ENCODE data around the gene SHKBP1. TPM values are rescaled to one million over a fixed set of nuclear protein-coding genes. Genes with fewer than 3 reads are reported as not detected.
A peak's percentile ranks its signal among the peaks of the same experiment; 100 is the strongest.

Gene SHKBP1
- total and polyA plus RNA-seq, 7 donors: 12.4 to 21.7 (median 17.2) TPM

- intact Hi-C loops (cut with DNase I): no loop called here
- WGBS, 3 donors: 77 to 88% (median 86%) methylated on average over 10 of the region's 10 CpGs
- TF ChIP-seq, protein P1, sequence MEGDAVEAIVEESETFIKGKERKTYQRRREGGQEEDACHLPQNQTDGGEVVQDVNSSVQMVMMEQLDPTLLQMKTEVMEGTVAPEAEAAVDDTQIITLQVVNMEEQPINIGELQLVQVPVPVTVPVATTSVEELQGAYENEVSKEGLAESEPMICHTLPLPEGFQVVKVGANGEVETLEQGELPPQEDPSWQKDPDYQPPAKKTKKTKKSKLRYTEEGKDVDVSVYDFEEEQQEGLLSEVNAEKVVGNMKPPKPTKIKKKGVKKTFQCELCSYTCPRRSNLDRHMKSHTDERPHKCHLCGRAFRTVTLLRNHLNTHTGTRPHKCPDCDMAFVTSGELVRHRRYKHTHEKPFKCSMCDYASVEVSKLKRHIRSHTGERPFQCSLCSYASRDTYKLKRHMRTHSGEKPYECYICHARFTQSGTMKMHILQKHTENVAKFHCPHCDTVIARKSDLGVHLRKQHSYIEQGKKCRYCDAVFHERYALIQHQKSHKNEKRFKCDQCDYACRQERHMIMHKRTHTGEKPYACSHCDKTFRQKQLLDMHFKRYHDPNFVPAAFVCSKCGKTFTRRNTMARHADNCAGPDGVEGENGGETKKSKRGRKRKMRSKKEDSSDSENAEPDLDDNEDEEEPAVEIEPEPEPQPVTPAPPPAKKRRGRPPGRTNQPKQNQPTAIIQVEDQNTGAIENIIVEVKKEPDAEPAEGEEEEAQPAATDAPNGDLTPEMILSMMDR (IDR thresholded peaks at IDR 0.05): no peak
These were observed 4.7 kb upstream of the SHKBP1 start for GRCh38 chr19:40571831-40572495.

DNA sequence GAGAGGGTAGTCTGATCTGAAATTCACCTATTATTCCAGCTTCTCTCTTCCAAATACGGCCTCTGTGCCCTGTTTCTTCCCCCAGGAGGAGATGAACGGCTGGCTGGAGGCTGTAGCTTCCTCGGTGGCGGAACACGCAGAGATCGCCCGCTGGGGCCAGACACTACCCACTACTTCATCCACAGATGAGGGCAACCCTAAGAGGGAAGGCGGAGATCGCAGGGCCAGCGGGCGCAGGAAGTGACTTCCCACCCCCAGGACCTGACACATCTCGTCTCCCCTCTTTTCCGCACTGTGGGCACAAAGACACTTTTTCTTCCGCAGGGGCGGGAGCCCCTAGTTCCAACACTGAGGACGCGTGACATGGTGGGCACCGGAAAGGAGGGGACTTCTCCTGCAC lies 1.3 kb upstream of the SHKBP1 start:
- intact Hi-C loops (cut with DNase I): no loop called here

More at GRCh38 chr19:40571831-40572495, 4.7 kb upstream of the SHKBP1 start:
- DNase-seq (no peak), ATAC-seq (no peak)
- Histone ChIP-seq H3K4me1 (peaks cover 7% of the 10 kb centered on the region), H3K27me3 (ENCODE audit: insufficient read depth in 3 of 3, low read length in 2 of 3) (peaks cover 0 to 15% (median 4%) of the 10 kb centered on the region in 3 donors), H3K27ac (no peak overlapping the region), H3K9me3 (no peaks in the 10 kb centered on the region), H3K36me3 (ENCODE audit: insufficient read depth in 1 of 2, low read depth in 1 of 2) (no peaks in the 10 kb centered on the region), H3K4me3 (no peak overlapping the region)

DNA sequence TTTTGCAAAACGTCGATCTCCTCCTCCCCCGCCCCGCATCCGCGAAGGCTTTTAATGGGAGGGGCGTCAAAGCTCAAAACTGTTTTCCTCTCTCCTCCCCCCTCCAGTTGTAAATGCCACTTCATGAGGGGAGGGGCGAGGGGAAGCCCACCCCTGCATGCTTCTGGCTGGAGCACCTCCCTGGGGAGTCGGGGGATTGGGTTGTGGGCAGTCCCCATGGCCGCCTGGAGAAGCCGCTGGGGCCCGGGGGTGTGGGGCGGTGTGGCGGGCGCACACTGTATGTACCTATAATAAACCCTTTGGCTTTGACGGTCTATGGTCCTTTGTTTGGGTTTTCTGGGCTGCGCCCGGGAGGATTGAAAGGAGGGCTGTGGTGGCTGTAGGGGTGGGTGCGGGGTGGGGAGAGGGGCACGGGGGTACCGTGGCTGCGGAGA lies 505 bp upstream of the SHKBP1 start:
- peak; percentile 30 to 58 for DNase-seq
- Histone ChIP-seq H3K27me3 (ENCODE audit: insufficient read depth in 3 of 3, low read length in 2 of 3) (no peaks in the 10 kb centered on the region), H3K9me3 (no peaks in the 10 kb centered on the region), H3K27ac (no peak overlapping the region), H3K36me3 (ENCODE audit: insufficient read depth in 1 of 2, low read depth in 1 of 2) (peaks cover 0 to 18% of the 10 kb centered on the region in 2 donors), H3K4me3 (peak overlapping the region; percentile 89), H3K4me1 (no peaks in the 10 kb centered on the region)
- intact Hi-C loops (cut with DNase I): no loop called here
- WGBS, 3 donors: 4 to 6% (median 5%) methylated on average over 21 to 22 of the region's 22 CpGs
- peak in 2 of 4 donors; percentile 5 to 8 for ATAC-seq
- TF ChIP-seq, protein P1 (IDR thresholded peaks at IDR 0.05): no peak

More for the DNA sequence above, 1.3 kb upstream of the SHKBP1 start:
- H3K36me3 ChIP-seq (ENCODE audit: insufficient read depth in 1 of 2, low read depth in 1 of 2): peaks cover 0 to 9% of the 10 kb centered on the region in 2 donors
- 68 to 77% (median 77%) methylated on average over 18 of the region's 18 CpGs for WGBS, 3 donors
- H3K27ac ChIP-seq: no peak overlapping the region
- TF ChIP-seq, protein P1 (IDR thresholded peaks at IDR 0.05): no peak
- no peaks in the 10 kb centered on the region for H3K4me1 ChIP-seq
- H3K27me3 ChIP-seq (ENCODE audit: insufficient read depth in 3 of 3, low read length in 2 of 3): no peaks in the 10 kb centered on the region
- DNase-seq: no peak
- no peaks in the 10 kb centered on the region for H3K9me3 ChIP-seq
- ATAC-seq: no peak
- H3K4me3 ChIP-seq: no peak overlapping the region

DNA sequence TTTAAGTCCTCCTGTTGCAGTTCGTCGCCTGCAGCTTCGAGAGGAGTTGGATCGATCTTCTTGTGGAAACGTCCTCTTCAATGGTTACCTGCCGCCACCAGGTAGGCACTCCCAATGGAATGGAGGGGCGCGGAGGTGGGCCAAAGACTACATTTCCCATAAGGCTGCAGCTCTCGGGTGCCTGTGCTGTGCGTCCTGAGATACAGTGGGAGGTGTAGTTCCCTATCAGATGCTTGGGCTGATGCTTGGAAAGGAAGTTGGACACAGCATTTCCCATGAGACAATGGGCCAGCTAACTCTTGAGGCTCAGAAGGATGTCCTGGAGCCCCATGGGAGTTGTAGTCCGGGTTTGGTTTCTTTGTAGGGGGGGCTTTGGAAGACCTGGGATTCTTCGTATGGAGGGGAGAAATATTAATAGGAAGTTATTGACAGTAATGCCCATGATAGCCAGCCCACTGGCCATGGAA lies 1.8 kb downstream of the SHKBP1 start:
- DNase-seq (no peak), ATAC-seq (peak in 1 of 4 donors; percentile 12)
- Histone ChIP-seq H3K4me1 (no peaks in the 10 kb centered on the region), H3K27ac (no peak overlapping the region), H3K36me3 (ENCODE audit: insufficient read depth in 1 of 2, low read depth in 1 of 2) (peaks cover 0 to 35% of the 10 kb centered on the region in 2 donors), H3K27me3 (ENCODE audit: insufficient read depth in 3 of 3, low read length in 2 of 3) (no peaks in the 10 kb centered on the region), H3K9me3 (no peaks in the 10 kb centered on the region), H3K4me3 (no peak overlapping the region)
- intact Hi-C loops (cut with DNase I): no loop called here
- TF ChIP-seq, protein P1 (IDR thresholded peaks at IDR 0.05): no peak
- 77 to 79% (median 78%) methylated on average over 12 of the region's 12 CpGs for WGBS, 3 donors
